ENCODE measurements around the gene ZFAND6.

- TF ChIP-seq CTCF (conservative IDR thresholded peaks at IDR 0.05 in 1 of 2, IDR thresholded peaks at IDR 0.05 in 1 of 2; ENCODE audit: low read depth in 1 of 2, low read length in 2 of 2): no peak
- TF ChIP-seq EZH2 (IDR thresholded peaks at IDR 0.05; ENCODE audit: low read length, missing control alignments): no peak
These were observed 54.6 kb downstream of the ZFAND6 start for GRCh38 chr15:80114114-80114513.
